ENCODE measurements around the gene ENTPD8.

ENTPD8 gene

GRCh38 chr9:137429974-137430722 lies 11.0 kb downstream of the ENTPD8 start:
- no peak overlapping the region for H3K4me3 ChIP-seq (ENCODE audit: low read length)
- TF ChIP-seq CTCF (IDR thresholded peaks at IDR 0.05; ENCODE audit: insufficient read depth, low read depth, low read length, missing control alignments): no peak
- no peak for DNase-seq (ENCODE audit: low read depth)

- no peak for DNase-seq (ENCODE audit: low read depth)
- no peak for TF ChIP-seq CTCF (IDR thresholded peaks at IDR 0.05; ENCODE audit: insufficient read depth, low read depth, low read length, missing control alignments)
- H3K4me3 ChIP-seq (ENCODE audit: low read length): no peak overlapping the region
Measured at GRCh38 chr9:137429546-137429890, 11.6 kb downstream of the ENTPD8 start.

- DNase-seq (ENCODE audit: low read depth): no peak
- no peak for TF ChIP-seq CTCF (IDR thresholded peaks at IDR 0.05; ENCODE audit: insufficient read depth, low read depth, low read length, missing control alignments)
- no peak overlapping the region for H3K4me3 ChIP-seq (ENCODE audit: low read length)
Measured at GRCh38 chr9:137428841-137429545, 12.2 kb downstream of the ENTPD8 start.

DNA sequence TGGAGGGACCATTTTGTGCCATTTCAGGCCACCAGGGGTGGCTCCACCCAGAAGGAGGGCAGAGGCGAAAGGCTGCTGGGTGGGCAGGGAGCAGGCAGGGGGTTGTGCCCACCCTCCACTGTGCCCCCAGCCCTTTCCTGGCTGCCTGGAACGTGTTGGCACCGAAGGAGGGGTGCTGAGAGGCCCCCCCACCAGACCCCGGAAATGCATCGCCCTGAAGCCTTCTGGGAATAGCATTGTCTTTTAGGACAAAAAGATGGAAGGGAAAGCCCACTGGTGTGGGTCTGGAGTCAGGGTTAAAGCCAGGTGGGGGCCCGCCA lies 12.9 kb downstream of the ENTPD8 start:
- H3K4me3 ChIP-seq (ENCODE audit: low read length): no peak overlapping the region
- TF ChIP-seq CTCF (IDR thresholded peaks at IDR 0.05; ENCODE audit: insufficient read depth, low read depth, low read length, missing control alignments): no peak
- no peak for DNase-seq (ENCODE audit: low read depth)

DNA sequence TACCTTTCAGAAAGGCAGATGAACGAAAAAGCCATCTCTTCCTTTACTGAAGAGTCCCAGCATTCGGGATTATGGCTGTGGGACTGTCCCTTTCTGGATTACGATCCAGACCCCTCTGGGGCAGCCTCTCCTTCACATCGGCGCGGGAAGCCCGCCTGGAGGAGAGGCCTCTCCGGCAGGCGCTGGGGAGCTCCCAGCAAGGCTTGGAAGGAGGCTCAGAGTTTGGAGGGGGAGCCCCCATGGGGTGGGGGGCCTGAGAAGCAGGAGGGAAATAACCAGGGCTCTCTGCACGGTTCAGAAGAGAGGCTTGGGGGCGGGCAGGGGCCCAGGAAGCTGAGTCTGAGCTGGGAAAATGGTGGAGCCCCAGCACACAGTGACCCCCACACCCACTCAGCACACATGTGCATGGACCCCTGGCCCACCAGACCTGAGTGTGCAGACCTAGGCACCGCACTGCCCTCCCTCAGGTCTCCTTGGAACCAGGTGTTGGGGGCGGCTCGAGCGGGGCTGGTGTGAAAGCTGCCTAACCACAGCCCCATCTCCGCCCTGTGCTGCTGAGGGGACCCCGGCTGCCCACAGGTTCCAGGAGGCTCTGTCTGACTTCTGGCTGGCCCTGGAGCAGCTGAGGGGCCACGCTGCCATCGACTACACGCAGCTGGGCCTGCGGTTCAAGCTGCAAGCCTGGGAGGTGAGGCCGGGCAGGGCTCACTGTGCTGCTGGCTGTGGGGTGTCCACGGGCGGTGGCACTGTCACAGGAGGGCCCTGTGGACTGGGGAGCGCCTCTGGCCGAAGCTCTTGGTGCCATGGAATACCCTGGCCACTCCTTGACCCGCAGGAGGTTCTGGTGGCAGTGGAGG lies 13.5 kb downstream of the ENTPD8 start:
- TF ChIP-seq CTCF (IDR thresholded peaks at IDR 0.05; ENCODE audit: insufficient read depth, low read depth, low read length, missing control alignments): peak; percentile 17
- DNase-seq (ENCODE audit: low read depth): no peak
- no peak overlapping the region for H3K4me3 ChIP-seq (ENCODE audit: low read length)

DNA sequence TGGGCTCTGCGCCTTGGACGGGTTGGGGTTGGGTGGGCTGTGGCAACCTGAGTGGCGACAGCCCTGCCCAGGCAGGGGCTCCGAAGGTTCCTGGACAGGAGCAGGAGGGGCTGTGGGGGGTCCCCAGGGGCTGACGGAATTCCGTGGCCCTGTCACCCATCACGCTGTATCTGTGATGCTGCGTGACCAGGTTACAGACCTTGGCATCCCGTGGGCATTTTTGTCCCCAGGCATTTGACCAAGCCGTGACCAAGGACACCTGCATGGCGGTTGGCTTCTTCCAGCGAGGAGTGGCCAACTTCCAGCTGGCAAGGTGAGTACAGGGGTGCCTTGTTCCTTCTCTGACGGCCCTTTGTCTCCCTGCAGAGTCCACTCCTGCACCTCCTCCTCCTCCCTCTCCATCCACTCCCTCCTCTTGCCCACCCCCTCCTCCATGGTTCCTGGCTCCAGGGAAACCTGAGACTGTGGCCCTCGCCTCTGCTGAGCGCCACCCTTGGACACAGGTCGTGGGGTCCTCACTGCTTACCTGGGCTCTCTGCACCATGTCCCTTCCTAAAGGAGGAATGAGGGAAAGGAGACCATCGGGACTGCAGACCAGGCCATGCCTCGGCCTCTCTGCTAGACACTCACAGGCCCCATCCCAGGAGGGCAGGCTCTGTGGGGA lies 15.0 kb downstream of the ENTPD8 start:
- TF ChIP-seq CTCF (IDR thresholded peaks at IDR 0.05; ENCODE audit: insufficient read depth, low read depth, low read length, missing control alignments): no peak
- no peak for DNase-seq (ENCODE audit: low read depth)
- H3K4me3 ChIP-seq (ENCODE audit: low read length): no peak overlapping the region
